Ovary (tissue), 9 donors: Measurements from ENCODE around the gene DYRK3. TPM values are rescaled to one million over a fixed set of nuclear protein-coding genes. Genes with fewer than 3 reads are reported as not detected.

ENCODE experiments used
- DNase-seq, 5 donors: peaks; one replicate each; pipeline ENCODE4 v3.0.0-alpha.2; 2019 to 2020
- H3K27ac ChIP-seq, 2 donors: fragments of 200-600 bp; one replicate each; pipeline versions ENCODE4 v1.5.1 to v1.8.0; 2019 to 2022
- H3K27me3 ChIP-seq: fragments of 200-600 bp; one replicate; pipeline ENCODE4 v1.8.0; 2022
- H3K36me3 ChIP-seq: fragments of 200-600 bp; sonication (generic); one replicate; pipeline ENCODE4 v1.5.1; 2019
- H3K4me1 ChIP-seq: one replicate; pipeline ENCODE4 v1.8.1; 2013; ENCODE audit warnings: mild to moderate bottlenecking, moderate library complexity; ENCODE audit not compliant: insufficient read depth
- H3K4me3 ChIP-seq: fragments of 200-600 bp; sonication (generic); one replicate; pipeline ENCODE4 v1.5.1; 2017
- H3K9me3 ChIP-seq, 2 donors: fragments of 200-600 bp in 1 of 2; sonication (generic) in 1 of 2; one replicate each; pipeline versions ENCODE4 v1.5.1 to v1.8.1; 2013 to 2019; ENCODE audit warnings: mild to moderate bottlenecking in 1 of 2, moderate library complexity in 1 of 2
- EP300 ChIP-seq: sonication (generic); formaldehyde crosslinking; IDR thresholded peaks from one replicate; pipeline ENCODE4 v1.6.1; 2017; ENCODE audit warnings: antibody characterized with exemption
- POLR2A ChIP-seq: fragments of 450-650 bp; IDR thresholded peaks from one replicate; pipeline ENCODE4 v1.6.1; 2017; ENCODE audit warnings: antibody characterized with exemption, mild to moderate bottlenecking, moderate library complexity
- WGBS, 3 donors: extraction: QIAGEN DNeasy Blood & Tissue Kit in 1 of 3; methylation state at CpG; one replicate each; pipeline versions ENCODE4 v1.1.5 to v1.1.7; 2013 to 2017; 5-methylcytosine and 5-hydroxymethylcytosine counted together
- intact Hi-C, 4 donors: fragments of 100-400 bp; cut with DNase I; formaldehyde crosslinking; loops; one replicate each; pipeline versions ENCODE4 v1.11.0 to v1.15.1; 2022 to 2023
- polyA plus RNA-seq, 2 donors: library from polyadenylated mRNA; stranded (reverse); fragments of 200-250 nt in 1 of 2; fragments of 350-450 nt in 1 of 2; fragmentation: Illumina TruSeq in 1 of 2; extraction: RNeasy Lipid Tissue Mini Kit (QIAGEN cat#74804) in 1 of 2; gene quantifications; one replicate each; pipeline ENCODE4 v1.2.3, GENCODE V29; 2013 to 2014
- total RNA-seq, 7 donors: library from RNA; depleted of rRNA in 2 of 7; stranded (reverse); fragments of >200 nt in 2 of 7; fragmentation: NEBNext Ultra II Directional in 3 of 7; extraction: Animal tissue kit (Norgen Biotek cat#: 25700) in 3 of 7; gene quantifications; one replicate each; pipeline versions ENCODE4 v1.1.0 to v1.2.4, GENCODE V29; 2016 to 2023
- TF ChIP-seq, protein P1 (sequence below), 3 donors: fragments of 450-650 bp in 2 of 3; fragments of 200-600 bp in 1 of 3; IDR thresholded peaks; one replicate each; pipeline versions ENCODE4 v1.5.1 to v1.8.0; 2016 to 2022; ENCODE audit warnings: antibody characterized with exemption in 3 of 3, mild to moderate bottlenecking in 1 of 3
- donor health status: DM: no; HTN: no; CAD: no; lungs with moderate emphysema.
- donor health status: DM: no; HTN: no; CAD: no.
- donor health status: Bipolar disorder and iron deficiency.
- donor health status: DM: yes; HTN: yes; CAD: no.
- donor health status: DM: no; HTN: no; CAD: no.
- donor health status: DM: yes; HTN: yes; CAD: no.

The DYRK3 gene
- total and polyA plus RNA-seq, 9 donors: 5.5 to 16.2 (median 10.1) TPM

DNA sequence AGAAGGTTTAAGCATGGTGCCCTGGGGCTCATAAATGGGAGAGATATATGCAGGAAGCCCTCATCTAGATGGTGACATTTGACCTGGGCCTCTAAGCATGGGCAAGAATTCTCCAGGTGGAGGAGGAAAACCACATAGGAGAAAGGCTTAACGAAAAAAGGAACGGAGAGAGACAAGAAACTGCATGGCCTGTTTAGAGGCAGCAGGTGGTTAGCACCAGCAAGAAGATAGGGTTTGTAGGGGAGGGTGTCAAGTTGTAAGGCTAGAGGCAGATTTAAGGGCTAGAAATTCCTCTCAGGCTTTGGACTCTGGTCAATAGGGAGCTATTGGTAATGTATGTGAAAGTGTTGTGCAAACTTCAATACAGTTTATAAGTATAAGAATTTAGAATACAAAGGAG lies 41.2 kb downstream of the DYRK3 start:
- H3K4me1 ChIP-seq: peaks cover 6% of the 10 kb centered on the region
- no peaks in the 10 kb centered on the region for H3K9me3 ChIP-seq
- 83 to 92% (median 91%) methylated on average over 2 of the region's 2 CpGs for WGBS, 3 donors
- no peak overlapping the region for H3K4me3 ChIP-seq
- no peak overlapping the region for H3K27ac ChIP-seq
- no peak for DNase-seq
- no peaks in the 10 kb centered on the region for H3K27me3 ChIP-seq
- intact Hi-C loops: no loop called here
- H3K36me3 ChIP-seq: no peaks in the 10 kb centered on the region
- TF ChIP-seq, protein P1, sequence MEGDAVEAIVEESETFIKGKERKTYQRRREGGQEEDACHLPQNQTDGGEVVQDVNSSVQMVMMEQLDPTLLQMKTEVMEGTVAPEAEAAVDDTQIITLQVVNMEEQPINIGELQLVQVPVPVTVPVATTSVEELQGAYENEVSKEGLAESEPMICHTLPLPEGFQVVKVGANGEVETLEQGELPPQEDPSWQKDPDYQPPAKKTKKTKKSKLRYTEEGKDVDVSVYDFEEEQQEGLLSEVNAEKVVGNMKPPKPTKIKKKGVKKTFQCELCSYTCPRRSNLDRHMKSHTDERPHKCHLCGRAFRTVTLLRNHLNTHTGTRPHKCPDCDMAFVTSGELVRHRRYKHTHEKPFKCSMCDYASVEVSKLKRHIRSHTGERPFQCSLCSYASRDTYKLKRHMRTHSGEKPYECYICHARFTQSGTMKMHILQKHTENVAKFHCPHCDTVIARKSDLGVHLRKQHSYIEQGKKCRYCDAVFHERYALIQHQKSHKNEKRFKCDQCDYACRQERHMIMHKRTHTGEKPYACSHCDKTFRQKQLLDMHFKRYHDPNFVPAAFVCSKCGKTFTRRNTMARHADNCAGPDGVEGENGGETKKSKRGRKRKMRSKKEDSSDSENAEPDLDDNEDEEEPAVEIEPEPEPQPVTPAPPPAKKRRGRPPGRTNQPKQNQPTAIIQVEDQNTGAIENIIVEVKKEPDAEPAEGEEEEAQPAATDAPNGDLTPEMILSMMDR (IDR thresholded peaks at IDR 0.05): no peak

DNA sequence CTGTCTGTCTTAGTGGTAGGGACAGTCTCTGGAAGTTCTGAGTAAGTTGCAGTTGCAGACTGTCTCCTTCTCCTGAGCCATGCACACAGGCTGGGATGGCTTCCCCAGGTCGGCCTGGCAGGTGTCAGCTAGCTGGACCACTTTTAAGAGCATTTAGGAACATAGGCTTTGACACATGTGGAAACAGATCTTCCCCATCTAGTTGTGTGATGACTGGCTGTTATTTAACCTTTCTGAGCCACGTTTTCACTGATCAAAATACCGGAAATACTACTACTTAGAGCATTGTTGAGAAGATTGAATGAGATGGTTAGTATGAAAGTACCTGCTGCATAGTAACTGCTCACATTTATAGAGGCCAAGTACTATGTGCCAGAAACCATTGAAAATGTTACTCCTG lies 43.2 kb downstream of the DYRK3 start:
- TF ChIP-seq EP300: no peak
- TF ChIP-seq POLR2A: no peak
- TF ChIP-seq, protein P1 (IDR thresholded peaks at IDR 0.05): no peak
- Histone ChIP-seq H3K4me1 (peaks cover 6% of the 10 kb centered on the region), H3K36me3 (no peaks in the 10 kb centered on the region), H3K27ac (no peak overlapping the region), H3K4me3 (no peak overlapping the region), H3K27me3 (no peaks in the 10 kb centered on the region), H3K9me3 (no peaks in the 10 kb centered on the region)
- 71 to 77% (median 72%) methylated on average over 3 of the region's 3 CpGs for WGBS, 3 donors
- no peak for DNase-seq
- intact Hi-C loops: no loop called here

DNA sequence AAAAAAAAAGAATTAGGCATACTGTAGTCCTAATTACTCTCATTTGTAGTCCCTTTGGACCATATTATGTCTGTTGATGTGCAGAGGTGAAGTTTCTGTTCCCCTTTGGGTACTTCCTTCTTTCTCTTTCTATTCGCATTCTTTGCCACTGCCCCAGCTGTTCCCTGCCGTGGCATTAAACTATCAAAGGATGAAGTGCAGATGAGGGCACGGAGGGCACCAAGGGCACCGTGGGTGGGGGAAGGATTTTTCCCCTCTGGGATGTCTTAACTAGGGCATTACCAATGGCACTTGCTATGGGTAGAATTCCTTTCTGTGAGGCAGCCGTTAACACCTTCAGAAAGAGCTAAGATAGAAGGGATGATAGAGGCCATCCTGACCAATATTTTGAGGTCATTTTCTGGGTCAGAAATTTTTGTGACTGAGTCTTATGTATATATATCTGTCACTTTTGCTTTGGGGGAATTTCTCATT lies 44.4 kb downstream of the DYRK3 start:
- no peak overlapping the region for H3K27ac ChIP-seq
- H3K27me3 ChIP-seq: no peaks in the 10 kb centered on the region
- intact Hi-C loops: no loop called here
- 52 to 63% (median 56%) methylated on average over 5 of the region's 5 CpGs for WGBS, 3 donors
- no peak for DNase-seq
- TF ChIP-seq POLR2A (no peak), EP300 (no peak)
- TF ChIP-seq, protein P1 (IDR thresholded peaks at IDR 0.05): no peak
- no peaks in the 10 kb centered on the region for H3K36me3 ChIP-seq
- H3K4me1 ChIP-seq: peaks cover 6% of the 10 kb centered on the region
- no peaks in the 10 kb centered on the region for H3K9me3 ChIP-seq
- no peak overlapping the region for H3K4me3 ChIP-seq

DNA sequence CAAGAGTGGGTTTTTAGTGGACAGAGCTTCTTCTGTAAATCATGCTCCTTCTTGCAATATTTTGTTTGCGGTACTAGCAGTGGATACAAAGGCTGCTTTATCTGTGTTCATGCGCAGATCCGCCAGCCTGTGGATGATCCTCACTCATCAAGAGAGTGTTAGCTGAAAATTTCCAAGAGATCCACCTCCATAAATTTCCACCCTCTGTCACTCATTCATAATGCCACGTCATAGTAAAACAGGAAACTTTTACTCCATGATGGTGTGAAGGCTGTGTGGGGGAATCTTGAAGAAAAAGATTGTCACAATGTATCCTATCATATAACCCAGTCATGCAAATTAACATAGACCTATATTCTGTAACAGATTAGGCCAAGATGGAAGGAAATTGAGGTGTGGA lies 44.9 kb downstream of the DYRK3 start:
- Histone ChIP-seq H3K9me3 (no peaks in the 10 kb centered on the region), H3K27me3 (no peaks in the 10 kb centered on the region), H3K27ac (no peak overlapping the region), H3K4me1 (peaks cover 2% of the 10 kb centered on the region), H3K36me3 (no peaks in the 10 kb centered on the region), H3K4me3 (no peak overlapping the region)
- 67 to 74% (median 74%) methylated on average over 4 of the region's 4 CpGs for WGBS, 3 donors
- no peak for DNase-seq
- TF ChIP-seq, protein P1 (IDR thresholded peaks at IDR 0.05): no peak
- TF ChIP-seq POLR2A (no peak), EP300 (no peak)
- intact Hi-C loops: no loop called here

DNA sequence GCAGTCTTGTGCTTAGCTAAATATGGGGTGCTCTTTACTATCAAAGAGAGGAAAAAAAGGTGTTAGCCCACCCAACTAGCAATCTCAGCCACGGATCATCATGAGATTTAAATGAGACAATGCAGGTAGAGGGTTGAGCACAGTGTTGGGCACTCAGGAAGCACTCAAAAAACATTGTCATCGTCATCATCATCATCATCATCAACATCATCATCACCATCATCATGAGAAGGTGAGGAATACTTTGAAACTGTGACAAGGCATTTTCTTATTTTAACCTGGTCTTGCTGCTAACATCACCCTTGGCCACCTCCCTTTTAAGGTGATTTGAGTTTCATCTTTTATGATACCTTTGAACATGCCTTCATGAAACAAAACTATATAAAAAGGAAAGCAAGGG lies 46.0 kb downstream of the DYRK3 start:
- Histone ChIP-seq H3K27me3 (no peaks in the 10 kb centered on the region), H3K27ac (no peak overlapping the region), H3K9me3 (no peaks in the 10 kb centered on the region), H3K4me3 (no peak overlapping the region), H3K36me3 (no peaks in the 10 kb centered on the region), H3K4me1 (no peaks in the 10 kb centered on the region)
- DNase-seq: no peak
- WGBS, 3 donors: 55 to 72% (median 63%) methylated on average over 2 of the region's 2 CpGs
- TF ChIP-seq, protein P1 (IDR thresholded peaks at IDR 0.05): no peak
- no peak for TF ChIP-seq POLR2A
- TF ChIP-seq EP300: no peak
- intact Hi-C loops: no loop called here
